GM08714 (cell line): ENCODE measurements around the gene STK10.

Experiments used
- H3K4me3 ChIP-seq: fragments of 200-500 bp; sonication (Bioruptor generic); 2 replicates; pipeline ENCODE4 v1.5.1; 2014; ENCODE audit warnings: mild to moderate bottlenecking, low read length, inconsistent platforms
- ZNF274 ChIP-seq: IDR thresholded peaks from 2 replicates; pipeline ENCODE4 v1.6.1; 2012; ENCODE audit warnings: mild to moderate bottlenecking, low read depth, low read length

STK10 gene

GRCh38 chr5:172123269-172123692, 64.7 kb downstream of the STK10 start:
- TF ChIP-seq ZNF274: no peak
- no peak overlapping the region for H3K4me3 ChIP-seq

GRCh38 chr5:172119921-172120688, 67.9 kb downstream of the STK10 start:
- TF ChIP-seq ZNF274: no peak
- no peak overlapping the region for H3K4me3 ChIP-seq

- H3K4me3 ChIP-seq: no peak overlapping the region
- no peak for TF ChIP-seq ZNF274
These were observed 69.1 kb downstream of the STK10 start for GRCh38 chr5:172118891-172119290.

GRCh38 chr5:172117977-172118701, 69.9 kb downstream of the STK10 start:
- no peak for TF ChIP-seq ZNF274

GRCh38 chr5:172115541-172115982, 72.5 kb downstream of the STK10 start:
- TF ChIP-seq ZNF274: no peak
- peak overlapping the region; percentile 27; the same call in 1 of the 2 replicates for H3K4me3 ChIP-seq

More at GRCh38 chr5:172117977-172118701, 69.9 kb downstream of the STK10 start:
- H3K4me3 ChIP-seq: no peak overlapping the region

- H3K4me3 ChIP-seq: peak overlapping the region; percentile 53; the same call in 1 of the 2 replicates
- no peak for TF ChIP-seq ZNF274
These were observed 73.1 kb downstream of the STK10 start for GRCh38 chr5:172114875-172115422.

- TF ChIP-seq ZNF274: no peak
- H3K4me3 ChIP-seq: no peak overlapping the region; the same call in 1 of the 2 replicates
These were observed 75.0 kb downstream of the STK10 start for GRCh38 chr5:172113036-172113435.

- no peak for TF ChIP-seq ZNF274
- no peak overlapping the region; the same call in 1 of the 2 replicates for H3K4me3 ChIP-seq
These were observed 76.2 kb downstream of the STK10 start for GRCh38 chr5:172111852-172112225.

- no peak overlapping the region; the same call in 1 of the 2 replicates for H3K4me3 ChIP-seq
- no peak for TF ChIP-seq ZNF274
These were observed 76.8 kb downstream of the STK10 start for GRCh38 chr5:172110921-172111851.

GRCh38 chr5:172110260-172110815, 77.7 kb downstream of the STK10 start:
- no peak for TF ChIP-seq ZNF274

GRCh38 chr5:172109749-172110148, 78.3 kb downstream of the STK10 start:
- no peak overlapping the region for H3K4me3 ChIP-seq
- TF ChIP-seq ZNF274: no peak

More at GRCh38 chr5:172110260-172110815, 77.7 kb downstream of the STK10 start:
- no peak overlapping the region; the same call in 1 of the 2 replicates for H3K4me3 ChIP-seq

GRCh38 chr5:172107571-172107970, 80.5 kb downstream of the STK10 start:
- no peak overlapping the region for H3K4me3 ChIP-seq
- TF ChIP-seq ZNF274: no peak
